GM12878 (cell line): Measurements from ENCODE around the gene C22orf15. TPM values are rescaled to one million over a fixed set of nuclear protein-coding genes. Genes with fewer than 3 reads are reported as not detected.

Experiments used
- ATAC-seq: fragments of 200-7000 bp; cut with Tn5 transposase; 3 replicates; pipeline ENCODE4 v1.9.1; 2020; ENCODE audit warnings: mild to moderate bottlenecking, moderate library complexity
- BruUV-seq: library from RNA; stranded (reverse); fragments of 400-500 nt; replicated peaks from 2 replicates; lab custom pipeline; 2021; lab: Mats Ljungman, UMichigan
- CTCF ChIA-PET: fragments of 300-600 bp; sonication (Branson Sonifier 250); formaldehyde crosslinking; extraction: SDS; loops from one replicate; lab custom pipeline; 2021; ENCODE audit warnings: inconsistent platforms; lab: Yijun Ruan, JAX
- POLR2A ChIA-PET: fragments of 350-600 bp; formaldehyde crosslinking; extraction: SDS; loops from one replicate; lab custom pipeline; 2021; ENCODE audit warnings: inconsistent platforms; lab: Charles Lee
- RAD21 ChIA-PET: fragments of 300-600 bp; sonication (Branson Sonifier 250); formaldehyde crosslinking; loops from one replicate; lab custom pipeline; 2023; ENCODE audit warnings: antibody characterized with exemption; ENCODE audit not compliant: unreplicated experiment; lab: Charles Lee
- SMC1A ChIA-PET: fragments of 300-600 bp; sonication (Branson Sonifier 250); formaldehyde crosslinking; loops from one replicate; lab custom pipeline; 2023; ENCODE audit not compliant: unreplicated experiment, uncharacterized antibody; lab: Charles Lee
- DNase-seq: peaks from one replicate; pipeline ENCODE4 v3.0.0-alpha.2; 2011; ENCODE audit warnings: low read depth, low spot score
- FAIRE-seq: peaks from 3 replicates; lab custom pipeline; 2011; peaks lifted over from hg19 to GRCh38; lab: Jason Lieb, UNC
- H2AFZ ChIP-seq: 2 replicates; pipeline ENCODE4 v1.6.0; 2011; ENCODE audit warnings: low read depth, low read length, control low read depth; ENCODE audit not compliant: control insufficient read depth
- H3K27ac ChIP-seq: 2 replicates; pipeline ENCODE4 v1.5.1; 2011; ENCODE audit warnings: control low read depth; ENCODE audit not compliant: control insufficient read depth, insufficient read depth
- H3K27me3 ChIP-seq, 2 experiments: replicated peaks in 1 of 2; 2 replicates each; pipeline versions ENCODE4 v1.6.0 to v1.6.1; 2011; ENCODE audit warnings: low read length in 1 of 2; ENCODE audit not compliant: control insufficient read depth in 2 of 2, insufficient read depth in 2 of 2
- H3K36me3 ChIP-seq, 2 experiments: 2 replicates each; pipeline ENCODE4 v1.5.1; 2011; ENCODE audit warnings: low read length in 1 of 2; ENCODE audit not compliant: control insufficient read depth in 2 of 2, insufficient read depth in 2 of 2
- H3K4me1 ChIP-seq: 2 replicates; pipeline ENCODE4 v1.6.1; 2011; ENCODE audit warnings: mild to moderate bottlenecking, low read length, moderate library complexity, mixed read lengths; ENCODE audit not compliant: control insufficient read depth, insufficient read depth
- H3K4me2 ChIP-seq: 2 replicates; pipeline ENCODE4 v1.6.0; 2011; ENCODE audit warnings: control low read depth; ENCODE audit not compliant: control insufficient read depth, insufficient read depth
- H3K4me3 ChIP-seq: fragments of 200-600 bp; sonication (generic); 2 replicates; pipeline ENCODE4 v1.5.1; 2016
- H3K79me2 ChIP-seq: 2 replicates; pipeline ENCODE4 v1.6.0; 2011; ENCODE audit warnings: low read length; ENCODE audit not compliant: control insufficient read depth, insufficient read depth
- H3K9ac ChIP-seq: 2 replicates; pipeline ENCODE4 v1.8.0; 2011; ENCODE audit warnings: low read length, control low read depth, mixed read lengths; ENCODE audit not compliant: control insufficient read depth, insufficient read depth
- H3K9me3 ChIP-seq: replicated peaks from 3 replicates; pipeline ENCODE4 v1.5.1; 2011; ENCODE audit warnings: mild to moderate bottlenecking, low read length; ENCODE audit not compliant: control insufficient read depth, insufficient read depth
- H4K20me1 ChIP-seq: 2 replicates; pipeline ENCODE4 v1.6.0; 2011; ENCODE audit not compliant: control insufficient read depth, insufficient read depth
- DPF2 ChIP-seq: fragments of 450-650 bp; IDR thresholded peaks from 2 replicates; pipeline ENCODE4 v1.6.1; 2017; ENCODE audit warnings: mild to moderate bottlenecking
- POLR2A ChIP-seq: IDR thresholded peaks from 2 replicates; pipeline ENCODE4 v1.6.1; 2011; ENCODE audit warnings: low read depth, mild to moderate bottlenecking, low read length
- WGBS: methylation state at CpG from one replicate; pipeline ENCODE4 v1.1.6; 2016; ENCODE audit warnings: low lambda C conversion rate; ENCODE audit not compliant: insufficient replicate concordance, insufficient coverage; ENCODE audit errors: missing lambda C conversion rate; 5-methylcytosine and 5-hydroxymethylcytosine counted together
- in situ Hi-C: fragments of 300-500 bp; cut with MboI; formaldehyde crosslinking; loops from 9 replicates; pipeline ENCODE4 v1.14.3; 2018; ENCODE audit warnings: mixed read lengths
- intact Hi-C: fragments of 100-400 bp; cut with micrococcal nuclease; formaldehyde crosslinking; loops from one replicate; pipeline ENCODE4 v1.14.2; 2022; ENCODE audit not compliant: unreplicated experiment
- polyA plus RNA-seq, 11 experiments: library from polyadenylated mRNA; depleted of rRNA in 4 of 11; unstranded in 6 of 11; stranded (reverse) in 5 of 11; fragments of >200 nt; fragmentation: Nextera tagmentation in 4 of 11; fragmentation: Illumina TruSeq in 1 of 11; extraction: Ambion mirVana in 4 of 11; extraction: Trizol in 1 of 11; gene quantifications; 1 replicate in 1 of 11; 2 replicates in 10 of 11; pipeline versions ENCODE4 v1.2.1 to v1.2.3, GENCODE V29; 2011 to 2016; ENCODE audit warnings: inconsistent platforms in 2 of 11, missing spikeins in 2 of 11, low read depth in 1 of 11
- total RNA-seq, 4 experiments: library from RNA; depleted of rRNA in 3 of 4; stranded (reverse); fragments of >200 nt in 3 of 4; fragmentation: Illumina TruSeq in 1 of 4; extraction: Trizol in 1 of 4; gene quantifications; 2 replicates each; pipeline versions ENCODE4 v1.2.1 to v1.2.3, GENCODE V29; 2013 to 2021
- TF ChIP-seq, protein P1 (sequence below): IDR thresholded peaks from 2 replicates; pipeline ENCODE4 v1.6.1; 2012; ENCODE audit warnings: low read length, inconsistent platforms

The C22orf15 gene
- total and polyA plus RNA-seq, 10 of the 15 experiments (the other 5 are each of a cell fraction or from before 2014, with no cell fraction given), result 0.05 to 0.47 (median 0.13) TPM; not detected in 3

DNA sequence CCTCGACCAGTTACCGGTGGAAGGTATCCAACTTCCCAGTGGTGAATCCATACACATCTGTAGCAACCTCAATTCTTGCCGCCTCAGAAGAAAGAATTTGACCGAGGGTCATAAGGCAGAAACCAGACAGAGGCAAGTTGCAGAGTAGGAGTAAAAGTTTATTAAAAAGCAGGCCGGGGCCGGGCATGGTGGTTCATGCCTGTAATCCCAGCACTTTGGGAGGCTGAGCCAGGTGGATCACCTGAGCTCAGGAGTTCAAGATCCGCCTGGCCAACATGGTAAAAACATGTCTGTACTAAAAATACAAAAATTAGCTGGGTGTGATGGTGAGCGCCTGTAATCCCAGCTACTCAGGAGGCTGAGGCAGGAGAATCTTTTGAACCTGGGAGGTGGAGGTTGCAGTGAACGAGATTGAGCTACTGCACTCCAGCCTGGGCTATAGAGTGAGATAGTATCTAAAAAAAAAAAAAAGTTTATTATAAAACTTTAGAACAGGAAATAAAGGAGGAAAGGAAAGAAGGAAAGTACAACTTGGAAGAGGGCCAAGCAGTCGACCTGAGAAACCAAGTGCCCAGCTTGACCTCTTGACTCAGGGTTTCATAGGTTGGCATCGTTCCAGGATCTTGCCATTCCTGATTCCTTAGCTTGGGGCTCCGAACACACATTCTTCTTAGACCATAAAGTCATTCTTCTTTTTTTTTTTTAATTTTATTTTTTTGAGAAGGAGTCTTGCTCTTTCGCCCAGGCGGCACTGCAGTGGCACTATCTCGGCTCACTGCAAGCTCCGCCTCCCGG is 44.2 kb upstream of the C22orf15 start:
- Histone ChIP-seq H3K9ac (no peak overlapping the region), H2AFZ (no peak overlapping the region), H3K9me3 (no peaks in the 10 kb centered on the region), H3K27me3 (no peaks in the 10 kb centered on the region), H3K36me3 (peaks cover 7 to 11% of the 10 kb centered on the region in 2 experiments; a peak in 3 of 4 replicates), H3K4me3 (no peak overlapping the region), H3K4me2 (no peak overlapping the region), H3K4me1 (peaks cover 14% of the 10 kb centered on the region), H3K79me2 (peaks cover 12% of the 10 kb centered on the region), H4K20me1 (no peaks in the 10 kb centered on the region), H3K27ac (no peak overlapping the region)
- no TSS peak for BruUV-seq
- in situ Hi-C loops (no loop called here), intact Hi-C loops (loop anchor here (1.0 kb wide), 1 partner anchor 8 kb away; no protein-coding TSS in a partner anchor)
- RAD21 ChIA-PET, result no interaction called here
- POLR2A ChIA-PET, result interaction anchor here (0.7 to 1.7 kb wide), 4 partner anchors 8 to 139 kb away, joined by 3 to 5 read pairs (median 4); partner anchors contain the start of gene SLC2A11
- CTCF ChIA-PET, result interaction anchor here (0.6 to 1.2 kb wide), 3 partner anchors 8 to 237 kb away, joined by 3 to 5 read pairs (median 3); partner anchors contain the start of gene ZNF70
- FAIRE-seq (no peak), DNase-seq (no peak), ATAC-seq (no peak)
- TF ChIP-seq, protein P1, sequence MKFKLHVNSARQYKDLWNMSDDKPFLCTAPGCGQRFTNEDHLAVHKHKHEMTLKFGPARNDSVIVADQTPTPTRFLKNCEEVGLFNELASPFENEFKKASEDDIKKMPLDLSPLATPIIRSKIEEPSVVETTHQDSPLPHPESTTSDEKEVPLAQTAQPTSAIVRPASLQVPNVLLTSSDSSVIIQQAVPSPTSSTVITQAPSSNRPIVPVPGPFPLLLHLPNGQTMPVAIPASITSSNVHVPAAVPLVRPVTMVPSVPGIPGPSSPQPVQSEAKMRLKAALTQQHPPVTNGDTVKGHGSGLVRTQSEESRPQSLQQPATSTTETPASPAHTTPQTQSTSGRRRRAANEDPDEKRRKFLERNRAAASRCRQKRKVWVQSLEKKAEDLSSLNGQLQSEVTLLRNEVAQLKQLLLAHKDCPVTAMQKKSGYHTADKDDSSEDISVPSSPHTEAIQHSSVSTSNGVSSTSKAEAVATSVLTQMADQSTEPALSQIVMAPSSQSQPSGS, result no peak
- no peak for TF ChIP-seq POLR2A
- SMC1A ChIA-PET, result interaction anchor here (0.7 kb wide), 1 partner anchor 132 kb away, joined by 4 read pairs; no protein-coding TSS in a partner anchor
- 86% methylated on average over 17 of the region's 17 CpGs for WGBS

DNA sequence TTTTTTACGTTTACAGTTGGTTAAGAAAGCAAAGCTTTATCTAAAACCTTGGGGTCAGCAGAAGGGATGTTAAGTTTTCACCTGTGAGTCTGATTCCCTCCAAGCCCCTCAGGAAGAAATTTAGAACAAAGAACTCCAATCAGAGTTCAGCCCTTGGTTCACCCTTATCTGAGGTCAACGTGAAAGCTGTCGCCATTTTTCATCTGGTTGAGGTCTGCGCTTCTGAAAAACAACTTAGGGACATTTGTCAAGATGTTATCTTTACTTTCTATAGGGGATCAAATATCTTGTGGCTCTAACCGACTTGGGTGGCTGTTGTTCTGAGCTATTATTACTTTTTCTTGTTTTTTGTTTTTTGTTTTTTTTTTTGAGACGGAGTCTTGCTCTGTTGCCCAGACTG is 41.9 kb upstream of the C22orf15 start:
- in situ Hi-C loops (no loop called here), intact Hi-C loops (no loop called here)
- no peak overlapping the region for H3K27ac ChIP-seq
- H3K4me1 ChIP-seq, result peaks cover 7% of the 10 kb centered on the region
- CTCF ChIA-PET, result no interaction called here
- no peaks in the 10 kb centered on the region for H3K9me3 ChIP-seq
- no peak overlapping the region for H2AFZ ChIP-seq
- DNase-seq (no peak), ATAC-seq (no peak), FAIRE-seq (no peak)
- WGBS, result 72% methylated on average over 6 of the region's 6 CpGs
- RAD21 ChIA-PET, result no interaction called here
- no peak overlapping the region for H3K9ac ChIP-seq
- no peak overlapping the region for H3K4me2 ChIP-seq
- H3K36me3 ChIP-seq, result no peaks in the 10 kb centered on the region
- BruUV-seq, result no TSS peak
- POLR2A ChIA-PET, result interaction anchor here (0.6 kb wide), 1 partner anchor 144 kb away, joined by 3 read pairs; no protein-coding TSS in a partner anchor
- no peak overlapping the region for H3K4me3 ChIP-seq
- H3K27me3 ChIP-seq, result no peaks in the 10 kb centered on the region
- no peak for TF ChIP-seq DPF2
- SMC1A ChIA-PET, result interaction anchor here (1.2 kb wide), 1 partner anchor 15 kb away, joined by 3 read pairs; no protein-coding TSS in a partner anchor
- peaks cover 12% of the 10 kb centered on the region for H3K79me2 ChIP-seq
- no peaks in the 10 kb centered on the region for H4K20me1 ChIP-seq
